ENCODE results near the gene TBC1D9.

- TF ChIP-seq CTCF (IDR thresholded peaks at IDR 0.05), result peak; percentile 87
- no peak for TF ChIP-seq ZFX (IDR thresholded peaks at IDR 0.05; ENCODE audit: borderline replicate concordance)
Observed at GRCh38 chr4:140595065-140595464, 161.1 kb downstream of the TBC1D9 start.

Measured in 22Rv1 (cell line).